Germinal center (tissue), 1 donor: Measurements from ENCODE around the gene GNAT3.

Experiments
- DNase-seq: peaks from one replicate; pipeline ENCODE4 v3.0.0; 2012; ENCODE audit warnings: mixed read lengths, low spot score

GNAT3 gene

GRCh38 chr7:80500325-80500724, 11.5 kb downstream of the GNAT3 start:
- DNase-seq, result no peak

- no peak for DNase-seq
Measured at GRCh38 chr7:80499350-80499953, 12.4 kb downstream of the GNAT3 start.

- no peak for DNase-seq
Measured at GRCh38 chr7:80498481-80499349, 13.1 kb downstream of the GNAT3 start.

GRCh38 chr7:80496586-80496985, 15.3 kb downstream of the GNAT3 start:
- DNase-seq, result no peak

- DNase-seq, result no peak
Measured at GRCh38 chr7:80493121-80493849, 18.6 kb downstream of the GNAT3 start.

GRCh38 chr7:80491462-80491861, 20.4 kb downstream of the GNAT3 start:
- DNase-seq, result no peak

GRCh38 chr7:80488851-80489370, 23.0 kb downstream of the GNAT3 start:
- DNase-seq, result no peak

GRCh38 chr7:80488406-80488805, 23.5 kb downstream of the GNAT3 start:
- DNase-seq, result no peak

- DNase-seq, result no peak
Measured at GRCh38 chr7:80485721-80486120, 26.1 kb downstream of the GNAT3 start.

GRCh38 chr7:80482950-80483349, 28.9 kb downstream of the GNAT3 start:
- no peak for DNase-seq

- no peak for DNase-seq
Measured at GRCh38 chr7:80481196-80481884, 30.5 kb downstream of the GNAT3 start.

GRCh38 chr7:80480566-80480965, 31.3 kb downstream of the GNAT3 start:
- DNase-seq, result no peak

GRCh38 chr7:80478683-80479082, 33.2 kb downstream of the GNAT3 start:
- DNase-seq, result no peak

- no peak for DNase-seq
Measured at GRCh38 chr7:80476035-80476434, 35.8 kb downstream of the GNAT3 start.

- DNase-seq, result no peak
Measured at GRCh38 chr7:80475383-80475782, 36.5 kb downstream of the GNAT3 start.

GRCh38 chr7:80473751-80474150, 38.1 kb downstream of the GNAT3 start:
- DNase-seq, result no peak

GRCh38 chr7:80472491-80473200, 39.2 kb downstream of the GNAT3 start:
- DNase-seq, result no peak

- no peak for DNase-seq
Measured at GRCh38 chr7:80468931-80469714, 42.7 kb downstream of the GNAT3 start.

GRCh38 chr7:80467069-80467468, 44.8 kb downstream of the GNAT3 start:
- DNase-seq, result no peak

- DNase-seq, result no peak
Measured at GRCh38 chr7:80466636-80467035, 45.2 kb downstream of the GNAT3 start.

GRCh38 chr7:80464211-80464610, 47.7 kb downstream of the GNAT3 start:
- no peak for DNase-seq
